ENCODE measurements around the gene CACNA1E.

- TF ChIP-seq POLR2AphosphoS5 (IDR thresholded peaks at IDR 0.05; ENCODE audit: low read depth, low read length) (no peak), POLR2A (IDR thresholded peaks at IDR 0.05; ENCODE audit: low read depth, low read length) (no peak), SPI1 (IDR thresholded peaks at IDR 0.05; ENCODE audit: low read depth, low read length) (no peak), TAF1 (IDR thresholded peaks at IDR 0.05; ENCODE audit: low read depth, low read length) (no peak), POU2F2 (IDR thresholded peaks at IDR 0.05; ENCODE audit: low read depth, low read length) (no peak), PAX5 (IDR thresholded peaks at IDR 0.05; ENCODE audit: insufficient read depth, low read length, severe bottlenecking) (no peak)
Observed at GRCh38 chr1:181748013-181748412, 264.7 kb downstream of the CACNA1E start.
